ENCODE results near the gene LIN28B.
"Not testable (repeated sequence)": the region's sequence is repeated elsewhere in the genome, so short reads cannot be mapped to it uniquely, and the experiment has no call there.

The LIN28B gene

GRCh38 chr6:105066836-105067235 is 109.9 kb downstream of the LIN28B start:
- Histone ChIP-seq H3K27me3 (ENCODE audit: control insufficient read depth, insufficient read depth, low read length) (no peaks in the 10 kb centered on the region), H3K4me1 (ENCODE audit: control insufficient read depth, insufficient read depth, low read length) (no peaks in the 10 kb centered on the region), H3K9ac (ENCODE audit: low read length) (no peak overlapping the region), H3K4me3 (ENCODE audit: low read length) (no peak overlapping the region), H3K36me3 (ENCODE audit: control insufficient read depth, insufficient read depth, low read length) (no peaks in the 10 kb centered on the region), H3K27ac (ENCODE audit: low read depth, low read length) (no peak overlapping the region)

GRCh38 chr6:105067329-105067728 is 110.4 kb downstream of the LIN28B start:
- Histone ChIP-seq H3K27me3 (ENCODE audit: control insufficient read depth, insufficient read depth, low read length) (no peaks in the 10 kb centered on the region), H3K27ac (ENCODE audit: low read depth, low read length) (no peak overlapping the region), H3K36me3 (ENCODE audit: control insufficient read depth, insufficient read depth, low read length) (no peaks in the 10 kb centered on the region), H3K4me1 (ENCODE audit: control insufficient read depth, insufficient read depth, low read length) (no peaks in the 10 kb centered on the region), H3K4me3 (ENCODE audit: low read length) (no peak overlapping the region), H3K9ac (ENCODE audit: low read length) (no peak overlapping the region)

- no peak overlapping the region for H3K9ac ChIP-seq (ENCODE audit: low read length)
- H3K27me3 ChIP-seq (ENCODE audit: control insufficient read depth, insufficient read depth, low read length) = no peaks in the 10 kb centered on the region
- H3K36me3 ChIP-seq (ENCODE audit: control insufficient read depth, insufficient read depth, low read length) = no peaks in the 10 kb centered on the region
- no peak overlapping the region for H3K4me3 ChIP-seq (ENCODE audit: low read length)
- H3K4me1 ChIP-seq (ENCODE audit: control insufficient read depth, insufficient read depth, low read length) = no peaks in the 10 kb centered on the region
- H3K27ac ChIP-seq (ENCODE audit: low read depth, low read length) = no peak overlapping the region
These were observed 111.5 kb downstream of the LIN28B start for GRCh38 chr6:105068407-105068806.

GRCh38 chr6:105069821-105070445 is 113.0 kb downstream of the LIN28B start:
- Histone ChIP-seq H3K9ac (ENCODE audit: low read length) (no peak overlapping the region), H3K36me3 (ENCODE audit: control insufficient read depth, insufficient read depth, low read length) (no peaks in the 10 kb centered on the region), H3K27me3 (ENCODE audit: control insufficient read depth, insufficient read depth, low read length) (no peaks in the 10 kb centered on the region), H3K27ac (ENCODE audit: low read depth, low read length) (no peak overlapping the region), H3K4me1 (ENCODE audit: control insufficient read depth, insufficient read depth, low read length) (no peaks in the 10 kb centered on the region), H3K4me3 (ENCODE audit: low read length) (no peak overlapping the region)

GRCh38 chr6:105072798-105073199 is 115.9 kb downstream of the LIN28B start:
- Histone ChIP-seq H3K27ac (ENCODE audit: low read depth, low read length) (no peak overlapping the region), H3K4me1 (ENCODE audit: control insufficient read depth, insufficient read depth, low read length) (peaks cover 2% of the 10 kb centered on the region), H3K4me3 (ENCODE audit: low read length) (no peak overlapping the region), H3K9ac (ENCODE audit: low read length) (no peak overlapping the region), H3K27me3 (ENCODE audit: control insufficient read depth, insufficient read depth, low read length) (no peaks in the 10 kb centered on the region), H3K36me3 (ENCODE audit: control insufficient read depth, insufficient read depth, low read length) (no peaks in the 10 kb centered on the region)

- Histone ChIP-seq H3K4me1 (ENCODE audit: control insufficient read depth, insufficient read depth, low read length) (peaks cover 2% of the 10 kb centered on the region), H3K4me3 (ENCODE audit: low read length) (no peak overlapping the region), H3K27ac (ENCODE audit: low read depth, low read length) (no peak overlapping the region), H3K9ac (ENCODE audit: low read length) (no peak overlapping the region), H3K27me3 (ENCODE audit: control insufficient read depth, insufficient read depth, low read length) (no peaks in the 10 kb centered on the region), H3K36me3 (ENCODE audit: control insufficient read depth, insufficient read depth, low read length) (no peaks in the 10 kb centered on the region)
These were observed 118.3 kb downstream of the LIN28B start for GRCh38 chr6:105075210-105075609.

- H3K9ac ChIP-seq (ENCODE audit: low read length); H3K4me1 ChIP-seq (ENCODE audit: control insufficient read depth, insufficient read depth, low read length); H3K27me3 ChIP-seq (ENCODE audit: control insufficient read depth, insufficient read depth, low read length); H3K4me3 ChIP-seq (ENCODE audit: low read length); H3K27ac ChIP-seq (ENCODE audit: low read depth, low read length); H3K36me3 ChIP-seq (ENCODE audit: control insufficient read depth, insufficient read depth, low read length): not testable (repeated sequence)
These were observed 119.5 kb downstream of the LIN28B start for GRCh38 chr6:105076418-105076817.

GRCh38 chr6:105077596-105078385 is 120.9 kb downstream of the LIN28B start:
- Histone ChIP-seq H3K36me3 (ENCODE audit: control insufficient read depth, insufficient read depth, low read length) (no peaks in the 10 kb centered on the region), H3K27ac (ENCODE audit: low read depth, low read length) (no peak overlapping the region), H3K4me1 (ENCODE audit: control insufficient read depth, insufficient read depth, low read length) (peaks cover 2% of the 10 kb centered on the region), H3K27me3 (ENCODE audit: control insufficient read depth, insufficient read depth, low read length) (no peaks in the 10 kb centered on the region), H3K4me3 (ENCODE audit: low read length) (no peak overlapping the region), H3K9ac (ENCODE audit: low read length) (no peak overlapping the region)

GRCh38 chr6:105078386-105078708 is 121.4 kb downstream of the LIN28B start:
- Histone ChIP-seq H3K27ac (ENCODE audit: low read depth, low read length) (no peak overlapping the region), H3K9ac (ENCODE audit: low read length) (no peak overlapping the region), H3K36me3 (ENCODE audit: control insufficient read depth, insufficient read depth, low read length) (no peaks in the 10 kb centered on the region), H3K27me3 (ENCODE audit: control insufficient read depth, insufficient read depth, low read length) (no peaks in the 10 kb centered on the region), H3K4me3 (ENCODE audit: low read length) (no peak overlapping the region), H3K4me1 (ENCODE audit: control insufficient read depth, insufficient read depth, low read length) (peaks cover 2% of the 10 kb centered on the region)

GRCh38 chr6:105080279-105080678 is 123.4 kb downstream of the LIN28B start:
- Histone ChIP-seq H3K4me1 (ENCODE audit: control insufficient read depth, insufficient read depth, low read length) (peaks cover 2% of the 10 kb centered on the region), H3K27ac (ENCODE audit: low read depth, low read length) (no peak overlapping the region), H3K36me3 (ENCODE audit: control insufficient read depth, insufficient read depth, low read length) (no peaks in the 10 kb centered on the region), H3K27me3 (ENCODE audit: control insufficient read depth, insufficient read depth, low read length) (no peaks in the 10 kb centered on the region), H3K4me3 (ENCODE audit: low read length) (no peak overlapping the region), H3K9ac (ENCODE audit: low read length) (no peak overlapping the region)

- H3K27me3 ChIP-seq (ENCODE audit: control insufficient read depth, insufficient read depth, low read length); H3K27ac ChIP-seq (ENCODE audit: low read depth, low read length); H3K9ac ChIP-seq (ENCODE audit: low read length); H3K4me3 ChIP-seq (ENCODE audit: low read length); H3K4me1 ChIP-seq (ENCODE audit: control insufficient read depth, insufficient read depth, low read length); H3K36me3 ChIP-seq (ENCODE audit: control insufficient read depth, insufficient read depth, low read length): not testable (repeated sequence)
These were observed 124.8 kb downstream of the LIN28B start for GRCh38 chr6:105081662-105082061.

GRCh38 chr6:105087571-105088211 is 130.8 kb downstream of the LIN28B start:
- no peaks in the 10 kb centered on the region for H3K4me1 ChIP-seq (ENCODE audit: control insufficient read depth, insufficient read depth, low read length)
- no peak overlapping the region for H3K27ac ChIP-seq (ENCODE audit: low read depth, low read length)
- no peak overlapping the region for H3K9ac ChIP-seq (ENCODE audit: low read length)
- H3K4me3 ChIP-seq (ENCODE audit: low read length) = no peak overlapping the region
- no peaks in the 10 kb centered on the region for H3K27me3 ChIP-seq (ENCODE audit: control insufficient read depth, insufficient read depth, low read length)
- H3K36me3 ChIP-seq (ENCODE audit: control insufficient read depth, insufficient read depth, low read length) = no peaks in the 10 kb centered on the region

Data from rectal smooth muscle tissue (tissue), 1 donor.